Ishikawa (cell line): Measurements from ENCODE around the gene CCSAP.

Experiments used
- EP300 ChIP-seq: IDR thresholded peaks from 2 replicates; pipeline ENCODE4 v1.6.1; 2012; ENCODE audit warnings: borderline replicate concordance
- NFIC ChIP-seq: IDR thresholded peaks from 2 replicates; pipeline ENCODE4 v1.6.1; 2012
- RAD21 ChIP-seq: IDR thresholded peaks from 2 replicates; pipeline ENCODE4 v1.6.1; 2012; ENCODE audit warnings: low read depth
- TF ChIP-seq, protein P1 (sequence below): IDR thresholded peaks from 2 replicates; pipeline ENCODE4 v1.6.1; 2012

DNA sequence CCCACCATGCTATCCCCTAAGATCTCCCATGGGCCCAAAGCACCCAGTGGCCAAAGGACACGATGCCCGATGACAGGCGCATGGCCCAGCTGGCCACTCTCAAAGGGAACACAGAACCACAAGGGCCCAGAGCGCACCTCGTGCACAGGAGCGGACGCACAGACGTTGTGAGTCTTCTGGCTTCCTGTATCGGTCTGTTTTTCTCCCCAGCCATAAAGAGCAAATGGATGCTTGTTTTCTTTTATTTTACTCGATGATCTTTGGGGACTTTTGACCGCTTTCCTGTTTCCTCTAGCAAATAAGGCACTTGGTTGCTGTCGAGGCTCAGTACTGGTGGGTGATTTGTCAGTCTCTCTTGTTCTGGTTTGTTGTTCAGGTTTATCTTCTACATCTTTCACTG, 16.2 kb downstream of the CCSAP start:
- TF ChIP-seq, protein P1, sequence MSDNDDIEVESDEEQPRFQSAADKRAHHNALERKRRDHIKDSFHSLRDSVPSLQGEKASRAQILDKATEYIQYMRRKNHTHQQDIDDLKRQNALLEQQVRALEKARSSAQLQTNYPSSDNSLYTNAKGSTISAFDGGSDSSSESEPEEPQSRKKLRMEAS: no peak
- TF ChIP-seq RAD21: no peak
- no peak for TF ChIP-seq EP300
- TF ChIP-seq NFIC: no peak
